SU-DHL-6 (cell line): ENCODE data around the gene HOXA3.

ENCODE experiments used
- H2AFZ ChIP-seq: fragments of 200-600 bp; sonication (generic); 2 replicates; pipeline ENCODE4 v1.6.1; 2014; ENCODE audit warnings: low read depth, mild to moderate bottlenecking, moderate library complexity, mixed read lengths, antibody characterized with exemption, low read length; ENCODE audit not compliant: severe bottlenecking
- H3F3A ChIP-seq: fragments of 200-600 bp; shearing (Covaris generic); 2 replicates; pipeline ENCODE4 v1.6.0; 2016; ENCODE audit warnings: antibody characterized with exemption, mild to moderate bottlenecking; ENCODE audit not compliant: insufficient read depth
- H3K27ac ChIP-seq: fragments of 200-600 bp; sonication (generic); 2 replicates; pipeline ENCODE4 v1.5.1; 2016; ENCODE audit warnings: low read depth, mild to moderate bottlenecking, low read length, moderate library complexity, mixed read lengths
- H3K27me3 ChIP-seq: fragments of 200-600 bp; sonication (generic), shearing (Covaris generic); 2 replicates; pipeline ENCODE4 v1.6.0; 2014; ENCODE audit warnings: mild to moderate bottlenecking, low read length
- H3K36me3 ChIP-seq: fragments of 200-600 bp; sonication (generic); 2 replicates; pipeline ENCODE4 v1.6.1; 2014; ENCODE audit warnings: mild to moderate bottlenecking, low read length, mixed read lengths
- H3K4me2 ChIP-seq: fragments of 300-600, 200-600 bp; shearing (Covaris generic), sonication (generic); 2 replicates; pipeline ENCODE4 v1.6.0; 2014; ENCODE audit warnings: low read length, low read depth, mild to moderate bottlenecking; ENCODE audit not compliant: poor library complexity, severe bottlenecking
- H3K4me3 ChIP-seq: fragments of 200-600 bp; sonication (generic); 2 replicates; pipeline ENCODE4 v1.5.1; 2014; ENCODE audit warnings: antibody characterized with exemption, low read length, mild to moderate bottlenecking, mixed read lengths; ENCODE audit not compliant: insufficient read depth, poor library complexity, severe bottlenecking
- H3K79me2 ChIP-seq: fragments of 200-600 bp; sonication (generic); 2 replicates; pipeline ENCODE4 v1.6.1; 2014; ENCODE audit warnings: mild to moderate bottlenecking, low read length, moderate library complexity; ENCODE audit not compliant: insufficient read depth
- H3K9ac ChIP-seq: fragments of 200-600 bp; sonication (generic); 2 replicates; pipeline ENCODE4 v1.7.0; 2014; ENCODE audit warnings: mild to moderate bottlenecking, low read length
- H3K9me2 ChIP-seq: fragments of 200-600 bp; sonication (generic); replicated peaks from 2 replicates; pipeline ENCODE4 v1.6.1; 2014; ENCODE audit warnings: low read length; ENCODE audit not compliant: insufficient read depth
- H3K9me3 ChIP-seq: fragments of 200-600 bp; sonication (generic); 2 replicates; pipeline ENCODE4 v1.6.1; 2014; ENCODE audit warnings: low read length, mixed read lengths; ENCODE audit not compliant: insufficient read depth
- H4K20me1 ChIP-seq: fragments of 200-600 bp; sonication (generic); 2 replicates; pipeline ENCODE4 v1.6.1; 2014; ENCODE audit warnings: low read depth, mild to moderate bottlenecking, antibody characterized with exemption, low read length, moderate library complexity, mixed read lengths
- CTCF ChIP-seq: fragments of 200-600 bp; sonication (generic); IDR thresholded peaks from one replicate; pipeline ENCODE4 v1.5.1; 2017; ENCODE audit warnings: antibody characterized with exemption, mild to moderate bottlenecking, low read length, moderate library complexity; ENCODE audit not compliant: insufficient read depth, poor library complexity, severe bottlenecking
- EZH2phosphoT487 ChIP-seq: fragments of 200-600 bp; sonication (generic), shearing (Covaris generic); conservative IDR thresholded peaks from 2 replicates; pipeline ENCODE4 v1.6.1; 2018; ENCODE audit warnings: mild to moderate bottlenecking, antibody characterized with exemption, low read length, moderate library complexity, mixed read lengths

HOXA3 gene

GRCh38 chr7:27123477-27124053 is 28.8 kb downstream of the HOXA3 start:
- Histone ChIP-seq H3K79me2 (no peaks in the 10 kb centered on the region), H3F3A (no peaks in the 10 kb centered on the region), H3K9ac (no peak overlapping the region), H2AFZ (no peak overlapping the region), H3K9me3 (no peaks in the 10 kb centered on the region), H4K20me1 (no peaks in the 10 kb centered on the region), H3K9me2 (no peaks in the 10 kb centered on the region), H3K27me3 (no peaks in the 10 kb centered on the region), H3K27ac (no peak overlapping the region), H3K36me3 (no peaks in the 10 kb centered on the region), H3K4me2 (no peak overlapping the region), H3K4me3 (no peak overlapping the region)
- TF ChIP-seq EZH2phosphoT487: no peak
- no peak for TF ChIP-seq CTCF

- no peak overlapping the region for H3K4me3 ChIP-seq
- no peak overlapping the region for H2AFZ ChIP-seq
- H3K9me3 ChIP-seq: no peaks in the 10 kb centered on the region
- H3K4me2 ChIP-seq: no peak overlapping the region
- no peak overlapping the region for H3K9ac ChIP-seq
- no peaks in the 10 kb centered on the region for H4K20me1 ChIP-seq
- no peaks in the 10 kb centered on the region for H3K27me3 ChIP-seq
- H3K79me2 ChIP-seq: no peaks in the 10 kb centered on the region
- no peaks in the 10 kb centered on the region for H3K36me3 ChIP-seq
- no peaks in the 10 kb centered on the region for H3K9me2 ChIP-seq
- H3K27ac ChIP-seq: no peak overlapping the region
- no peaks in the 10 kb centered on the region for H3F3A ChIP-seq
- TF ChIP-seq CTCF (no peak), EZH2phosphoT487 (no peak)
Measured at GRCh38 chr7:27123007-27123476, 29.3 kb downstream of the HOXA3 start.

GRCh38 chr7:27122077-27122910 is 30.1 kb downstream of the HOXA3 start:
- Histone ChIP-seq H3K27me3 (no peaks in the 10 kb centered on the region), H3K4me2 (no peak overlapping the region), H3K4me3 (no peak overlapping the region), H3K36me3 (no peaks in the 10 kb centered on the region), H3F3A (no peaks in the 10 kb centered on the region), H3K27ac (no peak overlapping the region), H3K9me3 (no peaks in the 10 kb centered on the region), H3K79me2 (no peaks in the 10 kb centered on the region), H2AFZ (no peak overlapping the region), H4K20me1 (no peaks in the 10 kb centered on the region), H3K9me2 (no peaks in the 10 kb centered on the region), H3K9ac (no peak overlapping the region)
- TF ChIP-seq EZH2phosphoT487 (no peak), CTCF (no peak)
